ENCODE data around the gene RALGAPA2. TPM values are rescaled to one million over a fixed set of nuclear protein-coding genes. Genes with fewer than 3 reads are reported as not detected.

RALGAPA2 gene
- total and polyA plus RNA-seq, 2 of the 13 experiments (the other 11 are each of a cell fraction or from before 2014, with no cell fraction given): 13.8 to 17.7 TPM

DNA sequence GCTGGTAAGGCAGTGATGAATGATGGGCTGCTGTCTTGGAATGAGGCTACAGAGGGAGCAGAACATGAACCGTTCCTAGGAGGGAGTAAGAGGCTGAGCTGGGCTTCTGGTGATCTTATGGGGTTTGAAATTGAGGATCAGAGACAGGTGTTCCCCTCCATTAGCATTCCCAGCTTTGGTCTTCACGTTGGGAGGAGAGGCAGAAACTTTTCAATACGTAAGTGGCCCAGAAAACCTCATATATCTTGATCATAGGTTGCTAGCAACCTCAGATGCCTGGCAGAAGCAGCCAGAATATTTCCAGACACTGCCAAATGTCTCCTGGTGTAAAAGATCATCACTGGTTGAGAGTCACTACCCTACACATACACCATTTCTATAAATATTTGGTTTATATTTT, 177.4 kb downstream of the RALGAPA2 start:
- TF ChIP-seq TARDBP (CRISPR knock-in tag; IDR thresholded peaks at IDR 0.05): no peak
- TF ChIP-seq MAFG (CRISPR knock-in tag; IDR thresholded peaks at IDR 0.05): no peak
- TF ChIP-seq PHF5A (CRISPR knock-in tag; IDR thresholded peaks at IDR 0.05; ENCODE audit: low read depth, unreplicated experiment): no peak
- no peak for TF ChIP-seq MTF1 (CRISPR knock-in tag; IDR thresholded peaks at IDR 0.05)
- TF ChIP-seq PAX8 (CRISPR knock-in tag; IDR thresholded peaks at IDR 0.05; ENCODE audit: borderline replicate concordance): no peak
- ATAC-seq (no peak), DNase-seq (ENCODE audit: low spot score) (no peak), FAIRE-seq (no peak)
- no peak overlapping the region for H2AFZ ChIP-seq (ENCODE audit: low read length)
- no peaks in the 10 kb centered on the region for H3K4me1 ChIP-seq (ENCODE audit: insufficient read depth, low read length)
- ChIA-PET POLR2A (no interaction called here), CTCF (ENCODE audit: low intra/inter-chr PET ratio, low total read pairs) (no interaction called here)
- no peaks in the 10 kb centered on the region for H3K79me2 ChIP-seq (ENCODE audit: insufficient read depth, low read length)
- in situ Hi-C loops (cut with HindIII; ENCODE audit: extremely low pct_ligation_motif_present, low pct_unique_long_range_greater_than_20kb): no loop called here
- WGBS (ENCODE audit: low lambda C conversion rate): 95% methylated on average over 3 of the region's 3 CpGs
- H3K36me3 ChIP-seq (replicated peaks in 1 of 2; ENCODE audit: control insufficient read depth in 1 of 2, insufficient read depth in 2 of 2, low read length in 2 of 2): peaks cover 10 to 11% of the 10 kb centered on the region in 2 experiments
- no peaks in the 10 kb centered on the region for H4K20me1 ChIP-seq (ENCODE audit: insufficient read depth, low read length)
- H3K9ac ChIP-seq (ENCODE audit: insufficient read depth, low read depth, low read length): no peak overlapping the region
- no TSS peak for BruUV-seq (replicated peaks)
- H3K4me3 ChIP-seq (replicated peaks in 1 of 3; ENCODE audit: insufficient read depth in 1 of 3, low read depth in 2 of 3, low read length in 3 of 3): no peak overlapping the region
- no peak overlapping the region for H3K4me2 ChIP-seq (ENCODE audit: low read depth, low read length)
- intact Hi-C loops (cut with micrococcal nuclease; ENCODE audit: unreplicated experiment): no loop called here
- H3K9me3 ChIP-seq (ENCODE audit: low read length): no peaks in the 10 kb centered on the region
- H3K27ac ChIP-seq (ENCODE audit: extremely low read length, insufficient read depth, low read length): no peak overlapping the region
- H3K27me3 ChIP-seq (ENCODE audit: control insufficient read depth in 1 of 2, insufficient read depth in 2 of 2, low read length in 2 of 2): no peaks in the 10 kb centered on the region

DNA sequence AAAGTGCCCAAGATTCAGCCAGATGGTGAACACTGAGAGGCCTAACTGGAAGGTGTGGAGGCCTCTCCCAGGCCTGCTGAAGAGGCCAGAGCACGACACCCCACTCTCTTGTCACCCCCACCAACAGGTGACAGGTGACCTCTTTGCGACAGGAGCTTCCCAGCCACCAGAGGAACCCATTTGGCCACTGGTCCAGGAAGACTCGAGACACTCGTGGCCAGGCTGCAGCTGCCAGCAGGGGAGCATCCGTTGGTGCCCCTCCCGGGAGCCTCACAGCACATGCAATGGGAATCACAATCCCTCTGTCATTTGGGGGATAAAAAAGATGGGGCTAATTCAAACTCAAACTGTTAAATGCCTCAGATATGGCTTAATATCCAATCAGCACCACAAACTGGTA, 181.2 kb downstream of the RALGAPA2 start:
- CTCF ChIA-PET (ENCODE audit: low intra/inter-chr PET ratio, low total read pairs): no interaction called here
- in situ Hi-C loops (cut with HindIII; ENCODE audit: extremely low pct_ligation_motif_present, low pct_unique_long_range_greater_than_20kb) (no loop called here), intact Hi-C loops (cut with micrococcal nuclease; ENCODE audit: unreplicated experiment) (no loop called here)
- DNase-seq (ENCODE audit: low spot score) (no peak), ATAC-seq (no peak), FAIRE-seq (no peak)
- TF ChIP-seq, protein P1, sequence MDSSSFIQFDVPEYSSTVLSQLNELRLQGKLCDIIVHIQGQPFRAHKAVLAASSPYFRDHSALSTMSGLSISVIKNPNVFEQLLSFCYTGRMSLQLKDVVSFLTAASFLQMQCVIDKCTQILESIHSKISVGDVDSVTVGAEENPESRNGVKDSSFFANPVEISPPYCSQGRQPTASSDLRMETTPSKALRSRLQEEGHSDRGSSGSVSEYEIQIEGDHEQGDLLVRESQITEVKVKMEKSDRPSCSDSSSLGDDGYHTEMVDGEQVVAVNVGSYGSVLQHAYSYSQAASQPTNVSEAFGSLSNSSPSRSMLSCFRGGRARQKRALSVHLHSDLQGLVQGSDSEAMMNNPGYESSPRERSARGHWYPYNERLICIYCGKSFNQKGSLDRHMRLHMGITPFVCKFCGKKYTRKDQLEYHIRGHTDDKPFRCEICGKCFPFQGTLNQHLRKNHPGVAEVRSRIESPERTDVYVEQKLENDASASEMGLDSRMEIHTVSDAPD (CRISPR knock-in tag; IDR thresholded peaks at IDR 0.05): no peak
- TF ChIP-seq, protein P2, sequence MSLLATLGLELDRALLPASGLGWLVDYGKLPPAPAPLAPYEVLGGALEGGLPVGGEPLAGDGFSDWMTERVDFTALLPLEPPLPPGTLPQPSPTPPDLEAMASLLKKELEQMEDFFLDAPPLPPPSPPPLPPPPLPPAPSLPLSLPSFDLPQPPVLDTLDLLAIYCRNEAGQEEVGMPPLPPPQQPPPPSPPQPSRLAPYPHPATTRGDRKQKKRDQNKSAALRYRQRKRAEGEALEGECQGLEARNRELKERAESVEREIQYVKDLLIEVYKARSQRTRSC (CRISPR knock-in tag; IDR thresholded peaks at IDR 0.05; ENCODE audit: low read depth): no peak
- TF ChIP-seq, protein P3, sequence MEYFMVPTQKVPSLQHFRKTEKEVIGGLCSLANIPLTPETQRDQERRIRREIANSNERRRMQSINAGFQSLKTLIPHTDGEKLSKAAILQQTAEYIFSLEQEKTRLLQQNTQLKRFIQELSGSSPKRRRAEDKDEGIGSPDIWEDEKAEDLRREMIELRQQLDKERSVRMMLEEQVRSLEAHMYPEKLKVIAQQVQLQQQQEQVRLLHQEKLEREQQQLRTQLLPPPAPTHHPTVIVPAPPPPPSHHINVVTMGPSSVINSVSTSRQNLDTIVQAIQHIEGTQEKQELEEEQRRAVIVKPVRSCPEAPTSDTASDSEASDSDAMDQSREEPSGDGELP (IDR thresholded peaks at IDR 0.05; ENCODE audit: borderline replicate concordance, low read depth): no peak
- TF ChIP-seq NR2C2 (CRISPR knock-in tag; IDR thresholded peaks at IDR 0.05; ENCODE audit: borderline replicate concordance) (no peak), HNRNPH1 (optimal IDR thresholded peaks at IDR 0.05; ENCODE audit: low read depth, low read length) (no peak)
- no peaks in the 10 kb centered on the region for H3K9me3 ChIP-seq (ENCODE audit: low read length)
- H3K4me2 ChIP-seq (ENCODE audit: low read depth, low read length): no peak overlapping the region
- POLR2A ChIA-PET: no interaction called here
- no peaks in the 10 kb centered on the region for H3K79me2 ChIP-seq (ENCODE audit: insufficient read depth, low read length)
- BruUV-seq (replicated peaks): no TSS peak
- H3K9ac ChIP-seq (ENCODE audit: insufficient read depth, low read depth, low read length): no peak overlapping the region
- 96% methylated on average over 6 of the region's 6 CpGs for WGBS (ENCODE audit: low lambda C conversion rate)
- no peaks in the 10 kb centered on the region for H4K20me1 ChIP-seq (ENCODE audit: insufficient read depth, low read length)
- no peaks in the 10 kb centered on the region for H3K4me1 ChIP-seq (ENCODE audit: insufficient read depth, low read length)
- no peaks in the 10 kb centered on the region for H3K27me3 ChIP-seq (ENCODE audit: control insufficient read depth in 1 of 2, insufficient read depth in 2 of 2, low read length in 2 of 2)
- H3K27ac ChIP-seq (ENCODE audit: extremely low read length, insufficient read depth, low read length): no peak overlapping the region
- no peak overlapping the region for H2AFZ ChIP-seq (ENCODE audit: low read length)
- H3K4me3 ChIP-seq (replicated peaks in 1 of 3; ENCODE audit: insufficient read depth in 1 of 3, low read depth in 2 of 3, low read length in 3 of 3): no peak overlapping the region
- peaks cover 10 to 13% of the 10 kb centered on the region in 2 experiments for H3K36me3 ChIP-seq (replicated peaks in 1 of 2; ENCODE audit: control insufficient read depth in 1 of 2, insufficient read depth in 2 of 2, low read length in 2 of 2)

Data from HepG2 (cell line).